K562 (cell line): ENCODE measurements around the gene PCBD2. TPM values are rescaled to one million over a fixed set of nuclear protein-coding genes. Genes with fewer than 3 reads are reported as not detected.
A peak's percentile ranks its signal among the peaks of the same experiment; 100 is the strongest.

Experiments used
- HDAC1 ChIP-seq, 2 experiments: fragments of 450-650 bp; IDR thresholded peaks; 2 replicates each; pipeline ENCODE4 v1.6.1; 2016 to 2017; ENCODE audit warnings: inconsistent platforms in 1 of 2, mild to moderate bottlenecking in 1 of 2, moderate library complexity in 1 of 2
- MGA ChIP-seq: fragments of 450-650 bp; IDR thresholded peaks from 2 replicates; pipeline ENCODE4 v1.6.1; 2016; ENCODE audit warnings: mild to moderate bottlenecking, moderate library complexity
- REST ChIP-seq, 2 experiments: fragments of 450-650 bp; formaldehyde crosslinking in 1 of 2; IDR thresholded peaks; 2 replicates each; pipeline versions ENCODE4 v1.4.0 to v1.6.1; 2014 to 2020; ENCODE audit warnings: mild to moderate bottlenecking in 2 of 2, borderline replicate concordance in 1 of 2, low read depth in 1 of 2
- ZBTB43 ChIP-seq: sonication (generic); formaldehyde crosslinking; IDR thresholded peaks from 2 replicates; pipeline ENCODE4 v1.8.0; 2023; ENCODE audit warnings: mild to moderate bottlenecking, missing genetic modification reagents
- polyA plus RNA-seq, 8 experiments: library from polyadenylated mRNA; depleted of rRNA in 4 of 8; stranded (reverse) in 5 of 8; unstranded in 3 of 8; fragments of >200 nt; fragmentation: Nextera tagmentation in 2 of 8; fragmentation: Illumina TruSeq in 1 of 8; extraction: Ambion mirVana in 2 of 8; extraction: Trizol in 1 of 8; gene quantifications; 2 replicates each; pipeline versions ENCODE4 v1.2.1 to v1.2.3, GENCODE V29; 2011 to 2014; ENCODE audit warnings: inconsistent platforms in 1 of 8, missing spikeins in 1 of 8
- total RNA-seq, 7 experiments: library from RNA; depleted of rRNA in 6 of 7; stranded (reverse); fragments of >200 nt in 6 of 7; fragmentation: Illumina TruSeq in 2 of 7; extraction: Trizol in 2 of 7; gene quantifications; 2 replicates each; pipeline versions ENCODE4 v1.2.1 to v1.2.3, GENCODE V29; 2011 to 2021; ENCODE audit warnings: low replicate concordance in 1 of 7

PCBD2 gene
- total and polyA plus RNA-seq, 9 of the 15 experiments (the other 6 are each of a cell fraction or from before 2014, with no cell fraction given), result 5.2 to 13.8 (median 7.8) TPM

GRCh38 chr5:134905246-134905996, 490 bp downstream of the PCBD2 start (continued):
- TF ChIP-seq ZBTB43 (no peak), MGA (peak; percentile 65), REST (IDR thresholded peaks at IDR 0.05; ENCODE audit: borderline replicate concordance) (peak; percentile 44; the same call in 1 of the 2 replicates), REST (CRISPR knock-in tag; IDR thresholded peaks at IDR 0.05; ENCODE audit: low read depth) (no peak), HDAC1 (IDR thresholded peaks at IDR 0.05) (peak in 1 of 2 experiments; percentile 24; a peak in 2 of 4 replicates)
